Upper lobe of left lung (tissue), 6 donors: Measurements from ENCODE around the gene LY6G6F. TPM values are rescaled to one million over a fixed set of nuclear protein-coding genes. Genes with fewer than 3 reads are reported as not detected.
A peak's percentile ranks its signal among the peaks of the same experiment; 100 is the strongest.

Experiments
- ATAC-seq, 2 donors: fragments of 200-7000 bp; cut with Tn5 transposase; one replicate each; pipeline ENCODE4 v1.9.1; 2022; ENCODE audit warnings: mild to moderate bottlenecking in 2 of 2, moderate library complexity in 2 of 2; ENCODE audit not compliant: low FRiP score in 2 of 2
- DNase-seq, 2 donors: peaks; one replicate each; pipeline ENCODE4 v3.0.0-alpha.2; 2019 to 2020
- H3K27ac ChIP-seq, 4 donors: fragments of 200-600 bp; sonication (generic); one replicate each; pipeline ENCODE4 v1.5.1; 2016 to 2019
- H3K27me3 ChIP-seq, 4 donors: fragments of 200-600 bp; sonication (generic); one replicate each; pipeline ENCODE4 v1.5.1; 2017 to 2019
- H3K36me3 ChIP-seq, 4 donors: fragments of 200-600 bp; sonication (generic); one replicate each; pipeline ENCODE4 v1.5.1; 2016 to 2019
- H3K4me1 ChIP-seq, 4 donors: fragments of 200-600 bp; sonication (generic); one replicate each; pipeline ENCODE4 v1.5.1; 2018 to 2019
- H3K4me3 ChIP-seq, 4 donors: fragments of 200-600 bp; sonication (generic); one replicate each; pipeline ENCODE4 v1.5.1; 2017 to 2019; ENCODE audit warnings: mild to moderate bottlenecking in 2 of 4, moderate library complexity in 1 of 4
- H3K9me3 ChIP-seq, 4 donors: fragments of 200-600 bp; sonication (generic); one replicate each; pipeline ENCODE4 v1.5.1; 2018 to 2019
- CTCF ChIP-seq, 6 experiments: fragments of 450-650 bp in 4 of 6; fragments of 200-600 bp in 2 of 6; sonication (generic) in 2 of 6; IDR thresholded peaks; one replicate each; pipeline ENCODE4 v1.5.1; 2016 to 2019; ENCODE audit warnings: antibody characterized with exemption in 6 of 6
- EP300 ChIP-seq, 4 donors: sonication (generic); formaldehyde crosslinking; IDR thresholded peaks; one replicate each; pipeline ENCODE4 v1.5.1; 2017; ENCODE audit warnings: antibody characterized with exemption in 4 of 4, control low read depth in 2 of 4
- POLR2A ChIP-seq, 4 donors: fragments of 450-650 bp; IDR thresholded peaks; one replicate each; pipeline ENCODE4 v1.5.1; 2016 to 2017; ENCODE audit warnings: antibody characterized with exemption in 4 of 4, mild to moderate bottlenecking in 2 of 4
- POLR2AphosphoS5 ChIP-seq, 2 donors: sonication (generic); formaldehyde crosslinking; IDR thresholded peaks; one replicate each; pipeline ENCODE4 v1.5.1; 2017; ENCODE audit warnings: antibody characterized with exemption in 2 of 2
- WGBS, 2 donors: methylation state at CpG; one replicate each; pipeline ENCODE4 v1.1.5; 2017 to 2018; 5-methylcytosine and 5-hydroxymethylcytosine counted together
- total RNA-seq, 6 donors: library from RNA; depleted of rRNA in 4 of 6; stranded (reverse); fragments of >200 nt in 4 of 6; gene quantifications; one replicate each; pipeline versions ENCODE4 v1.1.0 to v1.2.1, GENCODE V29; 2016 to 2021
- donor health status: DM: no; HTN: no; CAD: no; lungs with moderate emphysema.
- donor health status: DM: no; HTN: yes; CAD: no; lungs with severe emphysema.

LY6G6F gene
- total RNA-seq, 6 donors from 2014 or later, result 0.63 to 9.4 (median 1.7) TPM

- no peak overlapping the region for H3K4me3 ChIP-seq
- no peak for TF ChIP-seq POLR2A (IDR thresholded peaks at IDR 0.05)
- no peak for TF ChIP-seq POLR2AphosphoS5 (IDR thresholded peaks at IDR 0.05)
- no peak for TF ChIP-seq CTCF (IDR thresholded peaks at IDR 0.05)
- no peak for TF ChIP-seq EP300 (IDR thresholded peaks at IDR 0.05)
- ATAC-seq, result no peak
- DNase-seq, result no peak
- H3K36me3 ChIP-seq, result peaks cover 0 to 14% (median 1%) of the 10 kb centered on the region in 4 donors
- no peak overlapping the region for H3K27ac ChIP-seq
- H3K9me3 ChIP-seq, result no peaks in the 10 kb centered on the region
- 91% methylated on average over 3 of the region's 3 CpGs; no CpG with 5 or more reads in 1 of the 2 donors for WGBS, 2 donors
- H3K4me1 ChIP-seq, result peaks cover 13 to 22% (median 18%) of the 10 kb centered on the region in 4 donors
- H3K27me3 ChIP-seq, result no peaks in the 10 kb centered on the region
Measured at GRCh38 chr6:31722173-31722572, 15.5 kb downstream of the LY6G6F start.

- H3K9me3 ChIP-seq, result no peaks in the 10 kb centered on the region
- DNase-seq, result no peak
- H3K4me1 ChIP-seq, result peaks cover 23 to 32% (median 26%) of the 10 kb centered on the region in 4 donors
- H3K36me3 ChIP-seq, result peaks cover 0 to 24% (median 2%) of the 10 kb centered on the region in 4 donors
- TF ChIP-seq CTCF (IDR thresholded peaks at IDR 0.05), result no peak
- TF ChIP-seq EP300 (IDR thresholded peaks at IDR 0.05), result no peak
- no peak for TF ChIP-seq POLR2AphosphoS5 (IDR thresholded peaks at IDR 0.05)
- TF ChIP-seq POLR2A (IDR thresholded peaks at IDR 0.05), result no peak
- ATAC-seq, result no peak
- whole genome bisulfite sequencing, 2 donors, result 69 to 81% methylated on average over 29 to 42 of the region's 46 CpGs
- H3K27ac ChIP-seq, result peak within 1 kb of the TSS in 1 of 4 donors; percentile 93
- no peak within 1 kb of the TSS for H3K4me3 ChIP-seq
- H3K27me3 ChIP-seq, result no peaks in the 10 kb centered on the region
Measured at GRCh38 chr6:31723245-31723979, 16.7 kb downstream of the LY6G6F start, which contains the start of gene MPIG6B. Gene MPIG6B (plus strand): TSS chr6:31723373. CDS start chr6:31723384, 11 bp downstream.

GRCh38 chr6:31723980-31724691, 17.5 kb downstream of the LY6G6F start:
- WGBS, 2 donors, result 91 to 92% methylated on average over 18 to 25 of the region's 25 CpGs
- no peaks in the 10 kb centered on the region for H3K27me3 ChIP-seq
- H3K27ac ChIP-seq, result peak overlapping the region in 2 of 4 donors; percentile 21 to 93
- no peaks in the 10 kb centered on the region for H3K9me3 ChIP-seq
- DNase-seq (no peak), ATAC-seq (no peak)
- no peak for TF ChIP-seq CTCF (IDR thresholded peaks at IDR 0.05)
- TF ChIP-seq EP300 (IDR thresholded peaks at IDR 0.05), result no peak
- TF ChIP-seq POLR2A (IDR thresholded peaks at IDR 0.05), result no peak
- TF ChIP-seq POLR2AphosphoS5 (IDR thresholded peaks at IDR 0.05), result no peak
- H3K4me1 ChIP-seq, result peaks cover 23 to 39% (median 32%) of the 10 kb centered on the region in 4 donors
- no peak overlapping the region for H3K4me3 ChIP-seq
- peaks cover 0 to 24% (median 2%) of the 10 kb centered on the region in 4 donors for H3K36me3 ChIP-seq

GRCh38 chr6:31725502-31726350, 19.1 kb downstream of the LY6G6F start:
- TF ChIP-seq CTCF (IDR thresholded peaks at IDR 0.05) (no peak), POLR2A (IDR thresholded peaks at IDR 0.05) (no peak), POLR2AphosphoS5 (IDR thresholded peaks at IDR 0.05) (peak; percentile 50 to 76), EP300 (IDR thresholded peaks at IDR 0.05) (peak in 1 of 4 donors; percentile 34)
- DNase-seq, result peak in 1 of 2 donors; percentile 56
- Histone ChIP-seq H3K9me3 (no peaks in the 10 kb centered on the region), H3K27me3 (no peaks in the 10 kb centered on the region), H3K36me3 (peaks cover 0 to 27% (median 5%) of the 10 kb centered on the region in 4 donors), H3K4me3 (no peak overlapping the region), H3K4me1 (peaks cover 30 to 48% (median 38%) of the 10 kb centered on the region in 4 donors), H3K27ac (peak overlapping the region; percentile 6 to 99 (median 71))
- no peak for ATAC-seq
- WGBS, 2 donors, result 78 to 79% methylated on average over 12 of the region's 12 CpGs
